Colon (tissue), 2 donors: ENCODE results near the gene LMO2.
"Not testable (repeated sequence)": the region's sequence is repeated elsewhere in the genome, so short reads cannot be mapped to it uniquely, and the experiment has no call there.

ENCODE experiments used
- FAIRE-seq: peaks from 2 replicates; lab custom pipeline; 2012; peaks lifted over from hg19 to GRCh38; lab: Jason Lieb, UNC
- donor health status: control.
- donor health status: control.

LMO2 gene

DNA sequence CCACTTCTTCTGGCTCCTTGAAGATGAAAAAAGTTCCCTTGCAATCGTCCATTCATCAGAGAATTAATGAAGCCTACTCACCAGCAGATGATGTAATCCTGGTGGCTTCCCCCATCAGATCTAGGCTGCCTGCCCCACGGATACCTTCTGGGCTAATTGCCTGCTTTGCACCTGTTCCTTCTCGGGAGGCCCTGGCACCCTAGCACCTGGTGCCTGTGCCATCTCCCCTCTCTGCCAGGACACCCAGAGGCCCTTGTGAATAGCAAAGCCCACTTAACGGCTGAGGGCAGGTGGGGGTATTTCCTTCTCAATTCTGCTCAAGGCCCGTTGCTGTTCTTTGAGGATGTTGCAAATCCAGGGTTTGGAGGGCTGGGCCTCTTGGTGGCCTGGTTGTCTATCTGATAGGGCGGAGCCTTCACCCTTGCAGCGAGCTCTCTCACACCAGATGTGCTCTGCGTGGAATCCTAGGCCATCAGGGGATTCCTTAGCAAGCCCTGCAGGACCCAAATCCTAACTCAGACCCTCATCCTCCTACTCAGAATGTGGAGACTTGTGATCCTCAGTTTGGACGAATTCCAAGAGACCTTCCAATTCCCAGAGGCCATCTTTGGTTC, at the start of gene LMO2:
LMO2 (minus strand) TSS at position 363 of the 614 bp plus-strand sequence. CDS start 22,360 bp downstream, outside the sequence.
- FAIRE-seq = no peak

DNA sequence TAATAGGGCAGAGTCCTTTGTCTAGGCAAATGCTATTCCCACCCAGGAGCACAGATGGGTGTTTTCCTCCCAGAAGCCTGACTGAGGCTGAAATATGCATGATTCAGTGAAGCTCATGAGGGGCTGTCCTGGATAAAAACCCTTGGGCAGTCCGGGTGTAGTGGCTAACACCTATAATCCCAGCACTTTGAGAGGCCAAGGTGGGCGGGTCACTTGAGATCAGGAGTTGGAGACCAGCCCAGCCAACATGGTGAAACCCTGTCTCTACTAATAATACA, 48.6 kb upstream of the LMO2 start:
- FAIRE-seq = no peak

DNA sequence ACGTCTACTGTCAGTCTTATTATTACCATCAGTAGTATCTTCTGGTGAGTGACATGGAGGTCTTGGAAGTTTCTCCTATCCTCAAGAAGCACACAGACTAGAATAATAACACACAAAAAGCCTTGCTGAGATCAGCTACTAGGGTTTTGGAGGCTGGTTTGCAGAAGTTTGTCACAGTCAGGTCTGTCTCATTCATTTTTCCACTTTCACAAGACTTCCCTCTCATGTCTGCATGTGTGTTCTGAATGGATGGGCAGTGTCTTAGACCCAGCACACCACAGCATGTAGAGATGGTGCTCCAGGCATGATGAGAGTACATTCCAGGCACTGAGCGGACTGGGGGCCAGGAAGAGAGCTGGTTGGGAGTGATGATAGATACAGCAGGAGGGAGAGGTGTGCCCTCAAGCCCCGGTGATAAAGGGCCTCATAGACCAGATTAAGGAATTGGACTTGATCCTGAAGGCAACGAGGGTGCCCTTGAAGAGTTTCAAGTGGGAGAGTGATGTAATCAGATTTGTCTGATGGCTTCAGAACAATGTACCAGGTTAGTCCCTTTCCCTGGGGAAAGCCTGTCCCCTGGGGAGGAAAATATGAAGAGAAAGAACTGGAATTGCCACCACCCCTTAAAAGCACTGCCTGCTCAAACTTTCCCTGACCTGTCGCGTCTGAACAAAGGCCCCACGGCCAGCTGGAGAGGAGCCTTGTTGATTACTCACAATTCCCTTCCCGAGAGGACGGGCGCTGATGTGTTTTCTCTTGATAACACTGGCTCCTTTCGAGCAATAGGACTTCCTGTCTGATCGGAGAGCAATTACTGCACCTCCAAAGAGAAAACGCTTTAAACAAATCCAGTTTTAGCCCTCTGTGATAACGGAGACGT, 45.1 kb upstream of the LMO2 start:
- no peak for FAIRE-seq

DNA sequence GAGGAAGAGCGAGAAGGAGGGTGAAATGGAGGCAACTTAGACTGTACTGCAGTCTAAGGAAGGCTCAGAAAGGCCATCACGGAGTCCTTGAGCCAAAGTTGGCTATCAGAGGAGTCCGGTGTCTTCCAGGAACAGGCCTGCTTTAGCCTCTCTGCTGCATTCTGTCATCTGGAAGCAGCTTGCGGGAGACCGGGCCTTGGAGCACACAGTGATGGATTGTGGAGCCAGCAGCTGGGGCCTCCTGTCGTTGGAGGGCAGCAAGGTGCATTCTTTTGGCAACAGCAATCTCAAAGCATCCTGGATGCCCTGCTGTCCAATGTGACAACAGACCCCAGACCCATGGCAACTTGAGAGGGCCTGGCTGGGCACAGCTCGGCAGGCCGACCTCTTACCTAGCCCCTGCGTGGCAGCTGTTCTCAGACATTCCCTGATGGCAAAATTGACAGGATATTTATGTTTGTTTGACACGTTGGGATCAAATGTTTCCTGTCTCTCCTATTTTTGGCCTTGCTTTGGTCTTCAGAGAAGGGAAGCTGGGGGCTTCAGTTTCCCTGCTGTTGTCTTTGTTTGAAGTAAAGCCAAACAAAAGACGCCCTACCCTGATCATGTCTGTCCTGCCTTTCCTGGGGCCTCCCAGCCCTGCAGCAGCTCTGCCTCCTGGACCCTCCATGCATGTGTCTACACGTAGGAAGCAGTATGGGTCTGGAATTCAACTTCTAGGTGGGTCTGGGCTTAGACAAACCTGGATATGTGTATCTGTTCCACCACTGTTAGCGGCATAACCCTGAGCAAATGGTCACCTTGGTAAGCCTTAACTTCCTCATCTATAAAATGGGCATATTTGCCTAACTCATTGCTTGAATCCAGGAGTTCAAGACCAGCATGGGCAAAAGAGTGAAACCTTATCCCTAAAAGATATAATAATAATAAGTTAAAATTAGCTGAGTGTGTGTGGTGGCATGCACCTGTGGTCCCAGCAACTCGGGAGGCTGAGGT, 43.9 kb upstream of the LMO2 start:
- no peak for FAIRE-seq

DNA sequence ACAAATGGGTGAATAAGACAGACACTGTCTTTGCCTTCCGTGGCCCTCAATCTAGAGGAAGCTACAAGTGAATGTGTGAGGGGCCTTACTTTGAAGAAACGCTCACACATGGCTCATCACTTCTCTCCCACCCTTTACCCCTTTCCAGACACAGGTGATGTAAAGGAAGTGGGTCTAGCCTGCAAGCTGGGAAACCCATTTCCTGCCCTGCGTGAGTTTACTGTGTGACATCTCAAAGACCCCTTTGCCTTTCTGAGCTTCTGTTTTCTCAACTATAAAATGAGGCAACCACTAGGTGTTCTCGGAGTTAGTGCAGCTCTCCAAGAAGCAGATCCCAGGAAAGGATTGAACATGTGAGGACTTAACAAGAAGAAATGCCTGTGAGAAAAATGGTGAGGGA, 43.1 kb upstream of the LMO2 start:
- FAIRE-seq = no peak

DNA sequence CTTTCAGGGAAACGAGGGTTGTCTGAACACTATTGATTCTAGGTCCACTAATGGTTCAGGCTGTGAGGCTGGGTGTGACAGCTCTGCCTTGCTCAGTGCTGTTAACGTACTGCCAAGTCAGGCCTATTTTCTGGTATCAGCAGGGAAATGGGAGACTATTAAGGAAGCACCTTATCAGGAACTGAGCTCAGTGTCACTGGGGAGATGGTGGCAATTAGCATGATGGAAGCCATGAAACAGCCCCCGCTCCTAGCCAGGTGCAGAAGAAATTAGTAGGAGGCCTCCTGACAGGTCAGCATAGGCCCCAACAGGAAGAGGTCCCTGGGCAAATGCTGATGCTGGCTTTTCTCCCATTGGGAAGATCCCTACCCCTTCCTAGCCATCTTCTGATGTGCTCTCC, 42.6 kb upstream of the LMO2 start:
- no peak for FAIRE-seq

- no peak for FAIRE-seq
Measured at GRCh38 chr11:33933602-33934001, 41.7 kb upstream of the LMO2 start.

DNA sequence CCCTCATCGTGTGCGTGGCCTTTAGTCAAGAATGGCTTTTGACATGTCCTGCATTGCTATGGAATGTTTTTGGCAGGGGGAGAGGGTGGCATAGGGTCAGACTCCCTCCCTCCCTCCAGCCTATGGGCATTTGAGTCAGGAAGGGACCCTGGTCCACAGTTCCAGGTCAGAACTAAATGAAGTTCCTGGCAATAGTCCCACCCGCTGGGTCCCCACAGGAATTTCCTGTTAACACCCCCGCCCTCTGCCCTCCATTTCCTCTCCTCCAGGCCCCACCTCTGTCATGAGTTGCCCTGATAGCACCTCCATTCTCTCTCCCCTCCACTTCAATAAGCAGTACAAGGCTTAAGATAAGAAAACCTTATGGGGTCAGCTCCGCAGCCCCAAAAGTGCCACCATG, 40.8 kb upstream of the LMO2 start:
- FAIRE-seq = no peak

- FAIRE-seq = not testable (repeated sequence)
Measured at GRCh38 chr11:33931739-33932366, 40.0 kb upstream of the LMO2 start.

DNA sequence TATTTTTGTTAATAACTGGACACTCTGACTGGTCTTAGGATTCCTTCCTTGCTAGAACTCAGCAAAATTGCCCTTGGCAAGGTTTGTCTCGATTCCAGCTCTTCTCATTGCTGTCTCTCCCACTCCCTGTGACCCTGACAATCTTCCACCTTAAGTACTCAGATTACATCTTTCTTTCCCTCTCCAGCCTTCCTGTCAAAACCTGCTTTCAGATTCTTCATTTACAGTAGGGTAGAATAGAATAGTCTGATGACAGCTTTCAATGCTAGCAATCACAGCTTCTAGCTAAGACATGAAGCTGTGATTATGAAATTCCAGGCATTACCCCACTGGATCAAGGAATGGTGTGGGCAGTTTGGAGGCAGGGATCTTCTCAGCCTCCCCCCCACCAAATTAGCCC, 39.2 kb upstream of the LMO2 start:
- FAIRE-seq = no peak

GRCh38 chr11:33930317-33931021, 38.6 kb upstream of the LMO2 start:
- FAIRE-seq = no peak

DNA sequence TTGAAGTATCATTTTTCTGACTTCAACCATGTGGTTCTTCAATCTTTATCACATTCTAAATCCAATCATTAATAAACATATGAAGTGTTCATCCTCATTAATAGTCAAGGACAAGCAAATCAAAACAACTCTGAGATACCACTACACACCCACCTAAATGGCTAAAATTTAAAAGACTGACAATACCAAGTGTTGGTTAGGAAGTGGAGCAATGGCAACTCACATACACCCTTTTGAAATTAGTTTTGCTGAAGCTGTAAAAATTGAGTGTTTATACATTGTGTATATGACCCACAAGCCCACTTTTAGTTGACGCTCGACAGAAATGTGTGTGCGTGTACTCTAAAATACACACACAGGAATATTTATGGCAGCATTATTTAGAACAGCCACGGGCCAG, 36.7 kb upstream of the LMO2 start:
- FAIRE-seq = no peak

- FAIRE-seq = no peak
Measured at GRCh38 chr11:33926671-33927552, 35.0 kb upstream of the LMO2 start.

- FAIRE-seq = no peak
Measured at GRCh38 chr11:33924341-33924740, 32.5 kb upstream of the LMO2 start.

- FAIRE-seq = no peak
Measured at GRCh38 chr11:33923626-33924025, 31.8 kb upstream of the LMO2 start.

- FAIRE-seq = no peak
Measured at GRCh38 chr11:33920838-33921613, 29.1 kb upstream of the LMO2 start.

GRCh38 chr11:33919645-33920044, 27.8 kb upstream of the LMO2 start:
- no peak for FAIRE-seq

DNA sequence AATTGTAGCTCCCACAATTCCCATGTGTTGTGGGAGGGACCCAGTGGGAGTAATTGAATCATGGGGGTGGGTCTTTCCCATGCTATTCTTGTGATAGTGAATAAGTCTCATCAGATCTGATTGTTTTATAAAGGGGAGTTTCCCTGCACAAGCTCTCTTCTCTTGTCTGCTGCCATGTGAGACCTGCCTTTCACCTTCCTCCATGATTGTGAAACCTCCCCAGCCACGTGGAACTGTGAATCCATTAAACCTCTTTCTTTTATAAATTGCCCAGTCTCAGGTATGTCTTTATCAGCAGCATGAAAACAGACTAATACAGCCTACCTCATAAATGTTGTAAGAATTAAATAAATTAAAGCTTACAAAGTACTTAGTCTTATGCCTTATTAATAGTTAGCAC, 25.5 kb upstream of the LMO2 start:
- not testable (repeated sequence) for FAIRE-seq

DNA sequence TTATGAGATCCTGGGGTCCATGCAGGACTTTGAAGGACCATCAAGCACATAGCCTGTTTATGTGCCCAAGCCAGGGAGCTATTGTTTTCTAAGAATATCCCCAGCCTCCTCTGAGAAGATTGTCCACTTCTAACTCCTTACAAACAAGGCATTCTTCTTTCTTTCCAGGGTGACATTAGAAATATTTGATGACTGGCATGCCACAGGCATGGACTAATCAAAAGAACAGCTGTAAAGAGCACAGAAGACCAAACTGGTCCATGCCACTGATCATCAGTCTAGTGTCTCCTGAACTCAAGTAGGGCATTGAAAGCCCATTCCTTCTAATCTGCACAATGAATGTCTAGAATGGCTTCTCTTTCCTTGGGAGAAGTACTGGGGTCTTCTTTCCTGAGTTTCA, 24.9 kb upstream of the LMO2 start:
- FAIRE-seq = no peak

GRCh38 chr11:33915526-33915925, 23.6 kb upstream of the LMO2 start:
- no peak for FAIRE-seq
